Esophagus squamous epithelium (tissue), 4 donors: ENCODE results near the gene PPP1R9A.

Source experiments
- POLR2A ChIP-seq, 4 donors: fragments of 450-650 bp; IDR thresholded peaks; one replicate each; pipeline ENCODE4 v1.6.1; 2017; ENCODE audit warnings: antibody characterized with exemption in 4 of 4, mild to moderate bottlenecking in 4 of 4, moderate library complexity in 3 of 4
- TF ChIP-seq, protein P1 (sequence below), 6 experiments: fragments of 450-650 bp in 4 of 6; fragments of 200-600 bp in 2 of 6; sonication (generic) in 2 of 6; IDR thresholded peaks; one replicate each; pipeline ENCODE4 v1.5.1; 2016 to 2019; ENCODE audit warnings: antibody characterized with exemption in 6 of 6, mild to moderate bottlenecking in 4 of 6, moderate library complexity in 4 of 6

DNA sequence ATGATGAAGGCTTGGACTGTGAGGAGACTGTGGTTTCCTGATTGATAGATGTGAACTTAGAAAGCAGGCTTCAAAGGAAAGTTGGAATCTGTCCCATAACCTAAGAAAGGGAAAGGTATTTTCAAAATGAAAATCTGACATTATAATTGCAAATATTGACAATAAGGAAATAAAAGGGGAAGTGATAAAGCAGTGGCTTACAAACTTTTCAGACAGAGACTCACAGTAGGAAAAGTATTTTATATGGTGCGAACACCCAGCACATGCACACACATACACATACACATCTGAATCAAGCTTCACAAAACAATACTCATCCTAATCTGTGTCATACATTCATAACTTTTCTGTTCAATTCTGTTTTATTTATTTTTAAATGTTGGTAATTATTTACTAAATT lies 412.2 kb downstream of the PPP1R9A start:
- no peak for TF ChIP-seq POLR2A (IDR thresholded peaks at IDR 0.05)
- TF ChIP-seq, protein P1, sequence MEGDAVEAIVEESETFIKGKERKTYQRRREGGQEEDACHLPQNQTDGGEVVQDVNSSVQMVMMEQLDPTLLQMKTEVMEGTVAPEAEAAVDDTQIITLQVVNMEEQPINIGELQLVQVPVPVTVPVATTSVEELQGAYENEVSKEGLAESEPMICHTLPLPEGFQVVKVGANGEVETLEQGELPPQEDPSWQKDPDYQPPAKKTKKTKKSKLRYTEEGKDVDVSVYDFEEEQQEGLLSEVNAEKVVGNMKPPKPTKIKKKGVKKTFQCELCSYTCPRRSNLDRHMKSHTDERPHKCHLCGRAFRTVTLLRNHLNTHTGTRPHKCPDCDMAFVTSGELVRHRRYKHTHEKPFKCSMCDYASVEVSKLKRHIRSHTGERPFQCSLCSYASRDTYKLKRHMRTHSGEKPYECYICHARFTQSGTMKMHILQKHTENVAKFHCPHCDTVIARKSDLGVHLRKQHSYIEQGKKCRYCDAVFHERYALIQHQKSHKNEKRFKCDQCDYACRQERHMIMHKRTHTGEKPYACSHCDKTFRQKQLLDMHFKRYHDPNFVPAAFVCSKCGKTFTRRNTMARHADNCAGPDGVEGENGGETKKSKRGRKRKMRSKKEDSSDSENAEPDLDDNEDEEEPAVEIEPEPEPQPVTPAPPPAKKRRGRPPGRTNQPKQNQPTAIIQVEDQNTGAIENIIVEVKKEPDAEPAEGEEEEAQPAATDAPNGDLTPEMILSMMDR (IDR thresholded peaks at IDR 0.05) = no peak
